HepG2 (cell line): Measurements from ENCODE around the gene FAM120B. TPM values are rescaled to one million over a fixed set of nuclear protein-coding genes. Genes with fewer than 3 reads are reported as not detected.

Experiments used
- ATAC-seq: fragments of 200-7000 bp; cut with Tn5 transposase; 3 replicates; pipeline ENCODE4 v1.9.1; 2020; ENCODE audit warnings: mild to moderate bottlenecking, moderate library complexity
- BruUV-seq: library from RNA; stranded (reverse); fragments of 400-500 nt; replicated peaks from 2 replicates; lab custom pipeline; 2021; lab: Mats Ljungman, UMichigan
- CTCF ChIA-PET: fragments of 300-600 bp; formaldehyde crosslinking; extraction: SDS; loops from one replicate; lab custom pipeline; 2021; ENCODE audit warnings: low total read pairs, inconsistent platforms, low intra/inter-chr PET ratio; lab: Yijun Ruan, JAX
- POLR2A ChIA-PET: fragments of 350-600 bp; sonication (Branson Sonifier 250); formaldehyde crosslinking; loops from one replicate; lab custom pipeline; 2020; ENCODE audit warnings: antibody characterized with exemption, inconsistent platforms; lab: Yijun Ruan, JAX
- DNase-seq: peaks from one replicate; pipeline ENCODE4 v3.0.0-alpha.2; 2015; ENCODE audit warnings: low spot score
- FAIRE-seq: peaks from 3 replicates; lab custom pipeline; 2011; peaks lifted over from hg19 to GRCh38; lab: Jason Lieb, UNC
- H2AFZ ChIP-seq: one replicate; pipeline ENCODE4 v1.6.1; 2011; ENCODE audit warnings: low read length, inconsistent platforms
- H3K27ac ChIP-seq: fragments of 300-600 bp; 3 replicates; pipeline ENCODE4 v1.8.0; 2011; ENCODE audit warnings: mixed run types, mild to moderate bottlenecking, mixed read lengths, low read length, inconsistent platforms; ENCODE audit not compliant: insufficient read depth; ENCODE audit errors: extremely low read length
- H3K27me3 ChIP-seq, 2 experiments: fragments of 200-600 bp in 1 of 2; 2 replicates in 1 of 2; 3 replicates in 1 of 2; pipeline versions ENCODE4 v1.6.0 to v1.8.0; 2011; ENCODE audit warnings: low read length in 2 of 2, mild to moderate bottlenecking in 2 of 2, moderate library complexity in 2 of 2, inconsistent platforms in 1 of 2; ENCODE audit not compliant: insufficient read depth in 2 of 2, control insufficient read depth in 1 of 2
- H3K36me3 ChIP-seq, 2 experiments: fragments of 200-600 bp in 1 of 2; replicated peaks in 1 of 2; 2 replicates in 1 of 2; 3 replicates in 1 of 2; pipeline versions ENCODE4 v1.5.1 to v1.8.0; 2011; ENCODE audit warnings: low read length in 2 of 2, inconsistent platforms in 1 of 2; ENCODE audit not compliant: insufficient read depth in 2 of 2, control insufficient read depth in 1 of 2
- H3K4me1 ChIP-seq: 2 replicates; pipeline ENCODE4 v1.5.1; 2012; ENCODE audit warnings: low read length, inconsistent platforms; ENCODE audit not compliant: insufficient read depth
- H3K4me2 ChIP-seq: 2 replicates; pipeline ENCODE4 v1.6.0; 2011; ENCODE audit warnings: low read depth, low read length, inconsistent platforms
- H3K4me3 ChIP-seq, 3 experiments: fragments of 200-600 bp in 1 of 3; sonication (generic), shearing (Covaris generic) in 1 of 3; replicated peaks in 1 of 3; 2 replicates each; pipeline ENCODE4 v1.5.1; 2011 to 2016; ENCODE audit warnings: low read length in 3 of 3, inconsistent platforms in 2 of 3, low read depth in 2 of 3, mild to moderate bottlenecking in 2 of 3, control low read depth in 1 of 3, mixed read lengths in 1 of 3; ENCODE audit not compliant: insufficient read depth in 1 of 3
- H3K79me2 ChIP-seq: one replicate; pipeline ENCODE4 v1.6.1; 2011; ENCODE audit warnings: low read length, inconsistent platforms; ENCODE audit not compliant: insufficient read depth
- H3K9ac ChIP-seq: 2 replicates; pipeline ENCODE4 v1.6.0; 2011; ENCODE audit warnings: mild to moderate bottlenecking, low read depth, low read length, inconsistent platforms; ENCODE audit not compliant: insufficient read depth
- H3K9me3 ChIP-seq: 2 replicates; pipeline ENCODE4 v1.5.1; 2012; ENCODE audit warnings: mild to moderate bottlenecking, low read length
- H4K20me1 ChIP-seq: 2 replicates; pipeline ENCODE4 v1.6.0; 2011; ENCODE audit warnings: inconsistent platforms, mild to moderate bottlenecking, low read length, moderate library complexity; ENCODE audit not compliant: insufficient read depth
- BCL6 ChIP-seq: IDR thresholded peaks from 2 replicates; pipeline ENCODE4 v1.6.1; 2016; ENCODE audit warnings: missing genetic modification reagents, missing compliant biosample characterization
- GLMP ChIP-seq: sonication (generic); formaldehyde crosslinking; IDR thresholded peaks from 2 replicates; pipeline ENCODE4 v1.9.0; 2021; ENCODE audit warnings: missing genetic modification reagents, mild to moderate bottlenecking, borderline replicate concordance
- PTBP1 ChIP-seq: fragments of 200-400 bp; formaldehyde crosslinking; IDR thresholded peaks from 2 replicates; pipeline ENCODE4 v1.6.1; 2018; ENCODE audit warnings: low read length, low read depth; ENCODE audit not compliant: poor library complexity, severe bottlenecking
- RXRA ChIP-seq: sonication (generic); formaldehyde crosslinking; IDR thresholded peaks from 2 replicates; pipeline ENCODE4 v1.5.1; 2020; ENCODE audit warnings: missing genetic modification reagents
- SOX6 ChIP-seq, 2 experiments: fragments of 450-650 bp in 1 of 2; sonication (generic) in 1 of 2; formaldehyde crosslinking in 1 of 2; IDR thresholded peaks; 2 replicates each; pipeline versions ENCODE4 v1.4.0 to v1.6.1; 2017 to 2020; ENCODE audit warnings: antibody characterized with exemption in 1 of 2, mild to moderate bottlenecking in 1 of 2, missing genetic modification reagents in 1 of 2
- SP2 ChIP-seq: sonication (generic); formaldehyde crosslinking; IDR thresholded peaks from 2 replicates; pipeline ENCODE4 v1.5.1; 2020; ENCODE audit warnings: mild to moderate bottlenecking, missing genetic modification reagents
- SRSF4 ChIP-seq: fragments of 200-400 bp; formaldehyde crosslinking; IDR thresholded peaks from one replicate; pipeline ENCODE4 v1.6.1; 2018; ENCODE audit warnings: mild to moderate bottlenecking, low read depth, low read length, moderate library complexity; ENCODE audit not compliant: poor library complexity, severe bottlenecking
- TAF1 ChIP-seq: sonication (generic); formaldehyde crosslinking; IDR thresholded peaks from 2 replicates; pipeline ENCODE4 v1.4.0; 2020; ENCODE audit warnings: missing genetic modification reagents
- ZNF629 ChIP-seq: sonication (generic); formaldehyde crosslinking; conservative IDR thresholded peaks from 2 replicates; pipeline ENCODE4 v1.5.0; 2020; ENCODE audit warnings: missing genetic modification reagents
- ZSCAN9 ChIP-seq: IDR thresholded peaks from 2 replicates; pipeline ENCODE4 v1.6.1; 2016; ENCODE audit warnings: borderline replicate concordance
- WGBS: methylation state at CpG from one replicate; pipeline ENCODE4 v1.1.6; 2017; ENCODE audit warnings: low lambda C conversion rate; 5-methylcytosine and 5-hydroxymethylcytosine counted together
- in situ Hi-C: cut with HindIII; loops from 2 replicates; pipeline ENCODE4 v1.10.0; 2017; ENCODE audit warnings: low pct_unique_long_range_greater_than_20kb; ENCODE audit not compliant: extremely low pct_ligation_motif_present
- intact Hi-C: fragments of 100-400 bp; cut with micrococcal nuclease; formaldehyde crosslinking; loops from one replicate; pipeline ENCODE4 v1.10.0; 2022; ENCODE audit not compliant: unreplicated experiment
- polyA plus RNA-seq, 8 experiments: library from polyadenylated mRNA; depleted of rRNA in 3 of 8; stranded (reverse) in 7 of 8; unstranded in 1 of 8; fragments of >200 nt; fragmentation: Illumina TruSeq in 4 of 8; extraction: Trizol in 4 of 8; gene quantifications; 2 replicates each; pipeline versions ENCODE4 v1.2.1 to v1.2.3, GENCODE V29; 2011 to 2016; ENCODE audit warnings: low read depth in 4 of 8, missing spikeins in 1 of 8, mixed read lengths in 1 of 8; ENCODE audit not compliant: insufficient read depth in 1 of 8
- total RNA-seq, 5 experiments: library from RNA; depleted of rRNA; stranded (reverse); fragments of >200 nt; fragmentation: Illumina TruSeq; extraction: Trizol; gene quantifications; 2 replicates each; pipeline ENCODE4 v1.2.3, GENCODE V29; 2016; ENCODE audit warnings: low read depth in 1 of 5
- TF ChIP-seq, protein P1 (sequence below): sonication (generic); formaldehyde crosslinking; IDR thresholded peaks from 2 replicates; pipeline ENCODE4 v1.4.0; 2020; ENCODE audit warnings: missing genetic modification reagents, borderline replicate concordance
- TF ChIP-seq, protein P2 (sequence below): sonication (generic); formaldehyde crosslinking; IDR thresholded peaks from 2 replicates; pipeline ENCODE4 v1.4.0; 2020; ENCODE audit warnings: mild to moderate bottlenecking, missing genetic modification reagents
- TF ChIP-seq, protein P3 (sequence below): sonication (generic); formaldehyde crosslinking; IDR thresholded peaks from 2 replicates; pipeline ENCODE4 v1.4.0; 2020; ENCODE audit warnings: missing genetic modification reagents, mild to moderate bottlenecking, borderline replicate concordance

Gene FAM120B
- total and polyA plus RNA-seq, 2 of the 13 experiments (the other 11 are each of a cell fraction or from before 2014, with no cell fraction given) = 9.2 to 10.7 TPM

DNA sequence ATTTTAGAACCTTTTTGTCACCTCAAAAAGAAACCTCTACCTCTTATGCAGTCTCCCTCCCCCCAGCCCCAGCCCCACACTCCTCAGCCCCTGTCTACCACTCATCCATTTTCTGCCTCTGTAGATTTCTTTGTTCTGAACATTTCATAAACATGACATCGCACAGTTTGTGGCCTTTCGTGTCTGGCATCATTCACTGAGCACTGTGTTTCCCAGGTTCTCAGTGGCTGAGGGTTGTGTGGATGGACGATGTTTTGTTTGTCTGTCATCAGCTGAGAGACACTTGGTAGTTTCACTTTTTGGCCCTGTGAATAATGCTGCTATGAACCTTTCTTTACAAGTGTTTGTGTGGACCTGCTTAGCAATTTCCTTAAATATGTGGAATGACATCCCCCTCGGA, 64.5 kb downstream of the FAM120B start (continued):
- TF ChIP-seq, protein P1, sequence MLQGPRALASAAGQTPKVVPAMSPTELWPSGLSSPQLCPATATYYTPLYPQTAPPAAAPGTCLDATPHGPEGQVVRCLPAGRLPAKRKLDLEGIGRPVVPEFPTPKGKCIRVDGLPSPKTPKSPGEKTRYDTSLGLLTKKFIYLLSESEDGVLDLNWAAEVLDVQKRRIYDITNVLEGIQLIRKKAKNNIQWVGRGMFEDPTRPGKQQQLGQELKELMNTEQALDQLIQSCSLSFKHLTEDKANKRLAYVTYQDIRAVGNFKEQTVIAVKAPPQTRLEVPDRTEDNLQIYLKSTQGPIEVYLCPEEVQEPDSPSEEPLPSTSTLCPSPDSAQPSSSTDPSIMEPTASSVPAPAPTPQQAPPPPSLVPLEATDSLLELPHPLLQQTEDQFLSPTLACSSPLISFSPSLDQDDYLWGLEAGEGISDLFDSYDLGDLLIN (CRISPR knock-in tag) = no peak
- no peak for TF ChIP-seq SRSF4
- no peak for TF ChIP-seq SP2 (CRISPR knock-in tag)
- TF ChIP-seq BCL6 (CRISPR knock-in tag) = no peak
- TF ChIP-seq GLMP (CRISPR knock-in tag) = no peak

GRCh38 chr6:170371588-170371987, 65.0 kb downstream of the FAM120B start:
- H3K36me3 ChIP-seq = peaks cover 4 to 17% of the 10 kb centered on the region in 2 experiments
- H3K9me3 ChIP-seq = no peaks in the 10 kb centered on the region
- no peaks in the 10 kb centered on the region for H3K79me2 ChIP-seq
- CTCF ChIA-PET = no interaction called here
- intact Hi-C loops (no loop called here), in situ Hi-C loops (no loop called here)
- FAIRE-seq (no peak), DNase-seq (no peak), ATAC-seq (no peak)
- H3K4me2 ChIP-seq = no peak overlapping the region
- H3K27ac ChIP-seq = no peak overlapping the region
- POLR2A ChIA-PET = no interaction called here
- H3K4me3 ChIP-seq = no peak overlapping the region
- H4K20me1 ChIP-seq = no peaks in the 10 kb centered on the region
- no peaks in the 10 kb centered on the region for H3K27me3 ChIP-seq
- no peak overlapping the region for H3K9ac ChIP-seq
- no peak overlapping the region for H2AFZ ChIP-seq
- peaks cover 33% of the 10 kb centered on the region for H3K4me1 ChIP-seq
- BruUV-seq = no TSS peak
- 98% methylated on average over 8 of the region's 8 CpGs for WGBS
- TF ChIP-seq ZSCAN9 (CRISPR knock-in tag) (no peak), TAF1 (no peak), ZNF629 (no peak), RXRA (CRISPR knock-in tag) (no peak), SOX6 (IDR thresholded peaks at IDR 0.05) (no peak), SOX6 (CRISPR knock-in tag; IDR thresholded peaks at IDR 0.05) (no peak), PTBP1 (no peak)
- TF ChIP-seq, protein P2, sequence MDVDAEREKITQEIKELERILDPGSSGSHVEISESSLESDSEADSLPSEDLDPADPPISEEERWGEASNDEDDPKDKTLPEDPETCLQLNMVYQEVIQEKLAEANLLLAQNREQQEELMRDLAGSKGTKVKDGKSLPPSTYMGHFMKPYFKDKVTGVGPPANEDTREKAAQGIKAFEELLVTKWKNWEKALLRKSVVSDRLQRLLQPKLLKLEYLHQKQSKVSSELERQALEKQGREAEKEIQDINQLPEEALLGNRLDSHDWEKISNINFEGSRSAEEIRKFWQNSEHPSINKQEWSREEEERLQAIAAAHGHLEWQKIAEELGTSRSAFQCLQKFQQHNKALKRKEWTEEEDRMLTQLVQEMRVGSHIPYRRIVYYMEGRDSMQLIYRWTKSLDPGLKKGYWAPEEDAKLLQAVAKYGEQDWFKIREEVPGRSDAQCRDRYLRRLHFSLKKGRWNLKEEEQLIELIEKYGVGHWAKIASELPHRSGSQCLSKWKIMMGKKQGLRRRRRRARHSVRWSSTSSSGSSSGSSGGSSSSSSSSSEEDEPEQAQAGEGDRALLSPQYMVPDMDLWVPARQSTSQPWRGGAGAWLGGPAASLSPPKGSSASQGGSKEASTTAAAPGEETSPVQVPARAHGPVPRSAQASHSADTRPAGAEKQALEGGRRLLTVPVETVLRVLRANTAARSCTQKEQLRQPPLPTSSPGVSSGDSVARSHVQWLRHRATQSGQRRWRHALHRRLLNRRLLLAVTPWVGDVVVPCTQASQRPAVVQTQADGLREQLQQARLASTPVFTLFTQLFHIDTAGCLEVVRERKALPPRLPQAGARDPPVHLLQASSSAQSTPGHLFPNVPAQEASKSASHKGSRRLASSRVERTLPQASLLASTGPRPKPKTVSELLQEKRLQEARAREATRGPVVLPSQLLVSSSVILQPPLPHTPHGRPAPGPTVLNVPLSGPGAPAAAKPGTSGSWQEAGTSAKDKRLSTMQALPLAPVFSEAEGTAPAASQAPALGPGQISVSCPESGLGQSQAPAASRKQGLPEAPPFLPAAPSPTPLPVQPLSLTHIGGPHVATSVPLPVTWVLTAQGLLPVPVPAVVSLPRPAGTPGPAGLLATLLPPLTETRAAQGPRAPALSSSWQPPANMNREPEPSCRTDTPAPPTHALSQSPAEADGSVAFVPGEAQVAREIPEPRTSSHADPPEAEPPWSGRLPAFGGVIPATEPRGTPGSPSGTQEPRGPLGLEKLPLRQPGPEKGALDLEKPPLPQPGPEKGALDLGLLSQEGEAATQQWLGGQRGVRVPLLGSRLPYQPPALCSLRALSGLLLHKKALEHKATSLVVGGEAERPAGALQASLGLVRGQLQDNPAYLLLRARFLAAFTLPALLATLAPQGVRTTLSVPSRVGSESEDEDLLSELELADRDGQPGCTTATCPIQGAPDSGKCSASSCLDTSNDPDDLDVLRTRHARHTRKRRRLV (CRISPR knock-in tag) = no peak
- TF ChIP-seq, protein P3, sequence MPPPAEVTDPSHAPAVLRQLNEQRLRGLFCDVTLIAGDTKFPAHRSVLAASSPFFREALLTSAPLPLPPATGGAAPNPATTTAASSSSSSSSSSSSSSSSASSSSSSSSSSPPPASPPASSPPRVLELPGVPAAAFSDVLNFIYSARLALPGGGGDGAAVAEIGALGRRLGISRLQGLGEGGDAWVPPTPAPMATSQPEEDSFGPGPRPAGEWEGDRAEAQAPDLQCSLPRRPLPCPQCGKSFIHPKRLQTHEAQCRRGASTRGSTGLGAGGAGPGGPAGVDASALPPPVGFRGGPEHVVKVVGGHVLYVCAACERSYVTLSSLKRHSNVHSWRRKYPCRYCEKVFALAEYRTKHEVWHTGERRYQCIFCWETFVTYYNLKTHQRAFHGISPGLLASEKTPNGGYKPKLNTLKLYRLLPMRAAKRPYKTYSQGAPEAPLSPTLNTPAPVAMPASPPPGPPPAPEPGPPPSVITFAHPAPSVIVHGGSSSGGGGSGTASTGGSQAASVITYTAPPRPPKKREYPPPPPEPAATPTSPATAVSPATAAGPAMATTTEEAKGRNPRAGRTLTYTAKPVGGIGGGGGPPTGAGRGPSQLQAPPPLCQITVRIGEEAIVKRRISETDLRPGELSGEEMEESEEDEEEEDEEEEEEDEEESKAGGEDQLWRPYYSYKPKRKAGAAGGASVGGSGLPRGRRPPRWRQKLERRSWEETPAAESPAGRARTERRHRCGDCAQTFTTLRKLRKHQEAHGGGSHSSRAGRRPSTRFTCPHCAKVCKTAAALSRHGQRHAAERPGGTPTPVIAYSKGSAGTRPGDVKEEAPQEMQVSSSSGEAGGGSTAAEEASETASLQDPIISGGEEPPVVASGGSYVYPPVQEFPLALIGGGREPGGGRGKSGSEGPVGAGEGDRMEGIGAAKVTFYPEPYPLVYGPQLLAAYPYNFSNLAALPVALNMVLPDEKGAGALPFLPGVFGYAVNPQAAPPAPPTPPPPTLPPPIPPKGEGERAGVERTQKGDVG (CRISPR knock-in tag) = no peak
